ENCODE data around the gene SEMA3D.

SEMA3D gene

DNA sequence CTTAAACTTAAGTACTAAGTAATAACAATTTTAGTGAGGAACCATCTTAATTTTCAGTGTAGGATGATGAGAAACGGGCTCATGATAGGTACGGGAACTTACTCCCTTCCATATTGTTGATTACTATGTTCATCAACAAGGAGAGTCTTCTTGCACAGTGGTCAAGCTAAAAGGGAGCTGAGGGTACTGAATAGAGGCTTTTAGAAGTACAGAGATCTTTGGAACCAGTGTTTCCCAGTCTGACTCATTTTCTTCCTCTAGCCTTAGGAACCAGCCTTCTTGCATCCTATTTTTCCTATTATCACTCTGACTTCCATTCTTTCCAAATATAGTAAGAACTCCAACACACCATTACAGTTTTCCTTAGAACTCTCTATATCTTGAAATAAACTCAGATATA is 17.6 kb upstream of the SEMA3D start:
- no peak for DNase-seq
- no peaks in the 10 kb centered on the region for H3K4me1 Mint-ChIP-seq
- H3K27me3 Mint-ChIP-seq, result no peaks in the 10 kb centered on the region
- no peak overlapping the region for H3K4me3 Mint-ChIP-seq
- no peak overlapping the region for H3K27ac Mint-ChIP-seq
- no peaks in the 10 kb centered on the region for H3K36me3 Mint-ChIP-seq
- H3K9me3 Mint-ChIP-seq, result no peaks in the 10 kb centered on the region
- CTCF ChIA-PET, result no interaction called here

DNA sequence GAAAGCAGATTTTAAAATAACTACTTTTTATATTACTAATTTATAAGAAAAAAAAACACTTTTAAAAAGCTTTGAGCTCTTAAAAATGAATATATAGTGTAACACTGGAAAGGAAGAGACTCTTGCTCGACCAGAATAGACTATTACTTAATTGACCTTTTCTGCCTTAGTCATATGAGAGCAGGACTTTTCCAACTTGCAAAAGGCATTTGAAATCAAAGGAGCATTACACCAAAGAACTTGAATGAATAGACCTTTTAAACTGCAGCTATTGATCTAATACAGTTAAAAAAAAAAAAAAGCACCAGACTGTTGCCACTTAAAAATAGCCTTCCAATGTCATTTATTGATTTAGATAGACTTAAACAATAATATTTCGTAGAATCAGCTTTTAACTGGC is 17.2 kb upstream of the SEMA3D start:
- Mint-ChIP-seq H3K9me3 (no peaks in the 10 kb centered on the region), H3K36me3 (no peaks in the 10 kb centered on the region), H3K4me3 (no peak overlapping the region), H3K27me3 (no peaks in the 10 kb centered on the region), H3K4me1 (no peaks in the 10 kb centered on the region), H3K27ac (no peak overlapping the region)
- DNase-seq, result no peak
- CTCF ChIA-PET, result no interaction called here

DNA sequence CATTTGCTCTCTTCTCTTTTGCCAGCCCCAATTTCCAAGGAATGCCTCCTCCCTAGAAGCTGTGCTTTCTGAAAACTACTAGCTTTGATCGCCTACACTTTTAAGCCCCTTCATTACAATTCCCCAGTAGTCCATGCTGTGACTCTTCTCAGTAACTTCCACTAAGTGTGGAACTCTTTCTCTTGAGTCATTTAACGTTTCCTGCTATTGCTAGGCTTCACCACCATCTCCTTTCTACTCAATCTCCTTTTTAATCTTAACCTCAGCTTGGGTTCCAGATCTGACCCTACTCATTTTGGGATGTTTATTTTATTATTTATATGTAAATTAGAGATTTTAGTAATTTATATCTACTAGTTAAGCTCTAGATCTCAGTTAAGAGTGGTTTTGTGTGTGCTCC is 14.4 kb upstream of the SEMA3D start:
- no peaks in the 10 kb centered on the region for H3K9me3 Mint-ChIP-seq
- no peak overlapping the region for H3K4me3 Mint-ChIP-seq
- no peaks in the 10 kb centered on the region for H3K4me1 Mint-ChIP-seq
- H3K27me3 Mint-ChIP-seq, result no peaks in the 10 kb centered on the region
- no peak overlapping the region for H3K27ac Mint-ChIP-seq
- no peaks in the 10 kb centered on the region for H3K36me3 Mint-ChIP-seq
- CTCF ChIA-PET, result no interaction called here
- no peak for DNase-seq

DNA sequence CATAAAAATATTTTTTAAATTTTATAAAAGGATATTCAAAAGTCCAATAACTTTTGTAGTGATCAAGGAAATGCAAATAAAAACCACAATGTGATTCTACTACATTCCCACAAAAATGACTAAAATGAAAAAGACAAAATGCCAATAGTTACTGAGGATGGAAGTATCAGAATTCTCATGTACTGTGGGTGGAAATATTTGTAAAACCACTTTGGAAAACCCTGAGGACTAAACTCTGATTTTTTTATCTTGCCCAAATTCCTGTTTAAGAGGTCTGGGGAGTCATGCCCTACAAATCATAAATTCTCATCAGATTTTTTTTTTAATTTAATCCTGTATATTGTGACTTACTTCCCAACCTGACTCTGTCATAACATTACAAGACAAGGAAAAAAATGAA is 9.8 kb upstream of the SEMA3D start:
- H3K9me3 Mint-ChIP-seq, result no peaks in the 10 kb centered on the region
- no peak for DNase-seq
- CTCF ChIA-PET, result no interaction called here
- no peaks in the 10 kb centered on the region for H3K36me3 Mint-ChIP-seq
- no peaks in the 10 kb centered on the region for H3K4me1 Mint-ChIP-seq
- no peak overlapping the region for H3K27ac Mint-ChIP-seq
- H3K27me3 Mint-ChIP-seq, result no peaks in the 10 kb centered on the region
- no peak overlapping the region for H3K4me3 Mint-ChIP-seq

DNA sequence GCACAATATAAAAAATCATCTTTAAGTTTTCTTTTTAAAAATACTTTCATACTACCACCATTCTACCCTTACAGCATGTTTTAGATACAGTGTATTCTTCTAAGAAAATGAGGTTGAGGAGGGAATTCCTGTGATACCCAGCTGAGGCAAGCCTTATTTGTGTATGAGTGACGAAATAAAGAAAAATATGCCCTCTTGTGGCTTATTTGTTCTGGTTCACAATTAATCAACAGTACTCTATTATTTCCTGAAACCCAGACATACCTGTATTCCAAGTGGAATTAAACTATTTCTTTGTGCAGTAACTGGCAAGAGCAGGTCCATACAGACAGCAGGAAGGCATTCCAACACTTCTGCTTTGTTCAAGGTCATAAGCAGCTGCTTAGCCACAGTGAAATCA is 4.5 kb upstream of the SEMA3D start:
- H3K9me3 Mint-ChIP-seq, result no peaks in the 10 kb centered on the region
- no peak overlapping the region for H3K27ac Mint-ChIP-seq
- no peaks in the 10 kb centered on the region for H3K4me1 Mint-ChIP-seq
- no peaks in the 10 kb centered on the region for H3K36me3 Mint-ChIP-seq
- CTCF ChIA-PET, result no interaction called here
- no peak overlapping the region for H3K4me3 Mint-ChIP-seq
- H3K27me3 Mint-ChIP-seq, result peaks cover 14% of the 10 kb centered on the region
- no peak for DNase-seq

DNA sequence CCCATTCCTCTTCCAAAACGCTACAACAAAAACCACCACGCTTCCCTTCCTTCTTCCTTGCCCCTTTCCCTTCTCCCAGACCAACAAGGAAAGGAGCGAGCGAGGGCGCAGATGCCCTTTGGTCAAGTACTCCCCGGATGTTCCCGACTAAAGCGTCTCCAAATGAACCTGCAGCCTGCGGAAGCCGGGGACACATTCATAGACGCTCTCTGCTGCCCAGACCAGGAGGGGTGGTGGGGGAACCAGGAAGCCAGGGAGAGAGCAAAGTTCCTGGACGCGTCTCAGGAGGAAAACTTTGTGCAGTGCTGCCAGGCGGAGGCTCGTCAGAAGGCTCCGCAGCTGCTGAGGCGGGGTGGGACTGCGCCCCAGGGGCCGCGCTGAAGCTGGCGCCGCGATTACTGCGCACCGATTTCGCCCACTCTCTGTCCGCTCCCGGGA is 754 bp downstream of the SEMA3D start:
- Mint-ChIP-seq H3K4me1 (peaks cover 3% of the 10 kb centered on the region), H3K4me3 (no peak overlapping the region), H3K36me3 (no peaks in the 10 kb centered on the region), H3K27me3 (peaks cover 34% of the 10 kb centered on the region), H3K9me3 (no peaks in the 10 kb centered on the region), H3K27ac (no peak overlapping the region)
- no peak for DNase-seq
- CTCF ChIA-PET, result interaction anchor here (0.8 to 1.0 kb wide), 2 partner anchors 279 to 369 kb away, joined by 3 read pairs; no protein-coding TSS in a partner anchor

DNA sequence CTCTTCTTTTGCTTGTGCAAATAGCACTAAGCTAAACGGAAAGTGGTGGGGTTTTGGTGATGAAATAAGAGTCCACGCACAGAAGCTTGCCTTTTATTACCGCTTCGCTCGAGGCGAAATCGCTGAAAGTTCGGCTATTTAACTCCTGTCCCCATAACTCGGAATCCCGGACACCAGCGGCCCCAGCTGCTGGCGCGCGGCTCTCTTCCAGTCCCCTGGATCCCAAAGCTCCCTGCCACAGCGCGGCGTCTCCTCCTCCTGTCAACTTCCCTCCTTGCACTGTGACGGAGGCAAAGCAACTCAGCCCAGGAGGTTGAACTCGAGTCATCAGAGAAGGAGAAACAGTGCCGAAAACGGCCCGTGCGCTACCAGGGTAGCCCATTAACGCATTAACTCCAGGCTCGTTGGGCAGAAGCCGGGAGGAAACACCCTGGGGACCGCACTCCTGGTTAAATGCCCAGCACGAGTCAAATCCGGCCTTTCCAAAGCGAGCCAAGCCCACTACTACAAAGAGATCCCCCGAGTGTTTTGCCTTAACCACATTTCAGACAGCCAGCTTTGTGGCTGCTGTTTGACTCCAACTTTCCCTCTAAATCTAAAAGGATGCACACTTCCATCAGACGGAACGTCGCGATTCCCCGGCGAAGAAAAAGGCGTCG is 1.3 kb downstream of the SEMA3D start:
- Mint-ChIP-seq H3K4me3 (no peak overlapping the region), H3K27me3 (peaks cover 34% of the 10 kb centered on the region), H3K36me3 (no peaks in the 10 kb centered on the region), H3K9me3 (peaks cover 2% of the 10 kb centered on the region), H3K27ac (no peak overlapping the region), H3K4me1 (peaks cover 3% of the 10 kb centered on the region)
- CTCF ChIA-PET, result interaction anchor here (0.8 kb wide), 1 partner anchor 280 kb away, joined by 3 read pairs; no protein-coding TSS in a partner anchor
- DNase-seq, result no peak

DNA sequence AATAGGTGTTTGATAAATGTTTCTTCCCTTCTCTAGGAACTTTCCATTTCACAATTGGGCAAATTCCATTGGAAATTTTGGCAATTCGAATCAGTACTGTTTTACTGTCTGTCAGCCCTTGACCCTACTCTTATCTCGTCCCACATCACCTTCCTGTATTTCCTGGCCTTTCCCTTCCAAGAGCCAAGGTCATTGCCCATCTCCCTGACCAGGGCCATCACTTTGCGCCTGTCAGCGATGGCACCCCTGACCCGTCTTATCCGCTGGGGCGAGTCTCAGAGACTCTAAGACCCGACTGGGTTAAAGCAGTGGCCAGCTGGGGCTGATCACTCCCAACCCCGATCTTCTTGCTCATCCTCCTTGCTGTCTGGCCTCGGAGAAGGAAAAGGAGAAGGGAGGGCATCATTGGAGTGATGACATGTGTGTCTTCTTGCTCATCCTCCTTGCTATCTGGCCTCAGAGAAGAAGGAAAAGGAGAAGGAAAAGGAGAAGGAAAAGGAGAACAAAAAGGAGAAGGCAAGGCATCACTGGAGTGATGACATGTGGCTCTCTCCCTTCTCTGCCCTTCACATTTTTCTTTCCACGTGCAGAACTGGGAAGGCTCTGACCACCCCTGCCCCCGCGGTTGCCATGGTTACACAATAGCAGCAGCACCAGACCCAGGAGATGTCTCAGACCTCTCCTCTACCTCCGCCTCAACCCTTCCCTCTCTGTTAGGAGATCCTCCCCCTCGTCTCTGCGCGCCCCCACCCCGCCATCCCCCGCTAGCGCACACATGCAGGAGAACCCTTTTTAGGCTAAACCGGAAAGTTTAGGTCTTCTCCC is 2.0 kb downstream of the SEMA3D start:
- no peak for DNase-seq
- peaks cover 3% of the 10 kb centered on the region for H3K4me1 Mint-ChIP-seq
- H3K27me3 Mint-ChIP-seq, result peaks cover 34% of the 10 kb centered on the region
- H3K36me3 Mint-ChIP-seq, result no peaks in the 10 kb centered on the region
- H3K27ac Mint-ChIP-seq, result no peak overlapping the region
- peaks cover 7% of the 10 kb centered on the region for H3K9me3 Mint-ChIP-seq
- no peak overlapping the region for H3K4me3 Mint-ChIP-seq
- CTCF ChIA-PET, result no interaction called here

DNA sequence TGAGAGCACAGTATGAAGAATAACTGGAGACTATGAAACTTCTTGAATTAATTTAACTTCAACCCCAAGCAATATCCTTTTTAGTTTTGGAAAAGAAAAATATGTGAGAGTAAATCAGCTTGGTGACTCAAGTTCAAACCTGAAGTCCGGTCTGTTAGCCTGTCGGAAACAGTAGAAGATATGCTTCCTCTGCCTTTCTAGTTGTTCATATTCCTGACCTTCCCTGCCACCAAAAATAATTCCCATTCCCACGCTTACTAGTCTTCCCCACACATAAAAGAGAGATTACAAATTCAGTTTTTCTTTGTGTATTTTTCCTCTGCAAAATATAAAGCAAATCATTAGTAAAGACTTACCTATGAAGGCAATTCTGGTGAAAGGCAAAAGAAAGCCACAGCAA is 3.6 kb downstream of the SEMA3D start:
- DNase-seq, result no peak
- H3K36me3 Mint-ChIP-seq, result no peaks in the 10 kb centered on the region
- peaks cover 3% of the 10 kb centered on the region for H3K4me1 Mint-ChIP-seq
- CTCF ChIA-PET, result no interaction called here
- H3K9me3 Mint-ChIP-seq, result peaks cover 13% of the 10 kb centered on the region
- no peak overlapping the region for H3K4me3 Mint-ChIP-seq
- peaks cover 34% of the 10 kb centered on the region for H3K27me3 Mint-ChIP-seq
- no peak overlapping the region for H3K27ac Mint-ChIP-seq

DNA sequence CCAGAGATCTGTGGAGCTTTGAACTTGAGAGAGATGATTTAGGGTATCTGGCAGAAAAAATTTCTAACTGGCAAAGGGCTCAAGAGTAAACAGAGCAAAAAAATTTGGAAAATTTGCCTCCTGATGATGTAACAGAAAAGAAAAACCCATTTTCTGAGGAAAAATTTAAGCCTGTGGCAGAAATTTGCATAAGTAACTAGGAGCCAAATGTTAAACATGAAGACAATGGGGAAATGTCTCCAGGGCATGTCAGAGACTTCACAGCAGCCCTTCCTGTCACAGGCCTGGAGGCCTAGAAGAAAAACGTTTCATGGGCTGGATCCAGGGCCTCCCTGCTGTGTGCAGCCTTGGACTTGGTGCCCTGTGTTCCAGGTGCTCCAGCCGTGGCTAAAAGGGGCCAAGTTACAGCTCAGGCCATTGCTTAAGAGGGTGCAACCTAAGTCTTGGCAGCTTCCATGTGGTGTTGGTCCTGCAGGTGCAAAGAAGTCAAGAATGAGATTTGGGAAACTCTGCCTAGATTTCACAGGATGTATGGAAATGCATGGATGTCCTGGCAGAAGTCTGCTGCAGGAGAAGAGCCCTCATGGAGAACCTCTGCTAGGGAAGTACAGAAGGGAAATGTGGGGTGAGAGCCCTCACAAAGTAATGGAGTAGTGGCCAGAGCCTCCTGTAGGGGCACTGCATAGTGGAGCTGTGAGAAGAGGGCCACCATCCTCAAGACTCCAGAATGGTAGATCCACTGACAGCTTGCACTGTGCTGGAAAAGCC is 8.1 kb downstream of the SEMA3D start:
- peaks cover 16% of the 10 kb centered on the region for H3K9me3 Mint-ChIP-seq
- H3K27me3 Mint-ChIP-seq, result no peaks in the 10 kb centered on the region
- H3K4me1 Mint-ChIP-seq, result no peaks in the 10 kb centered on the region
- no peak overlapping the region for H3K27ac Mint-ChIP-seq
- DNase-seq, result no peak
- no peaks in the 10 kb centered on the region for H3K36me3 Mint-ChIP-seq
- no peak overlapping the region for H3K4me3 Mint-ChIP-seq
- CTCF ChIA-PET, result no interaction called here

DNA sequence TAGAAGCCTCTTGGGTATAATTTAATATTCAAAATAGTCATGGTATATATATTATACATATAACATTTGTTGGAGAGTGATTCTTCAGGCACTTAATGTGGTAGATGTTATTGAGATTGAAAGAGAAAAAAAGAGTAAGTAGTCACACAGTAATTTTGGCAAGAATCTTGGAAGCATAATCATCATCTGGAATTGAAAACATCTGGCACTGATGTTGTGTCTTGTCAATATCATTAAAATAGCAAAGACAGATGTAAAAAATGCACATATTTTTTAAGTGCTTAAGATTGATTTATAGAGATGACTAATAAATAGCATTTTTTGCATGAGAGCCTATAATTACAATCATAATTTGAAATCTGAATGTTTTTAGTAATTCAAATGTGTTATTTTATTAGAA is 9.5 kb downstream of the SEMA3D start:
- no peak overlapping the region for H3K4me3 Mint-ChIP-seq
- DNase-seq, result no peak
- H3K27me3 Mint-ChIP-seq, result no peaks in the 10 kb centered on the region
- H3K36me3 Mint-ChIP-seq, result no peaks in the 10 kb centered on the region
- CTCF ChIA-PET, result no interaction called here
- no peaks in the 10 kb centered on the region for H3K4me1 Mint-ChIP-seq
- peaks cover 16% of the 10 kb centered on the region for H3K9me3 Mint-ChIP-seq
- no peak overlapping the region for H3K27ac Mint-ChIP-seq

DNA sequence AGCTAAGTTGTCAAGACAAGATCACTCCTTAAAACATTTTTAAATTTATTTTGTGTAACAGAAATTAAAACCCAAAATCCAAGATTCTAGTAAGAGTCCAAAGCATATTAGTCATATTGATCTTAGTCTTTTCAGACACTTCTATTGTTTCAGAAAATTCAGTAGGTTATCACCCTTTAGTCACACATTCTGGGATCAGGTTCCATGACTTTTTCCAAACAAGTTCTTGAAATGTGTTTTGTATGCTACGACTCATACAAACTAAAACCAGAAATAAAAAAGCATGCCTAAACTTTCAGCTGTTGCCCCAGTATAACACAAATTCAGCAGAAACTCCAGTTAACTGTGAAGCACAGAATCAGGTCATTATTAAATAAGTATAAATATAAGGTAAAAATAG is 10.7 kb downstream of the SEMA3D start:
- H3K36me3 Mint-ChIP-seq, result no peaks in the 10 kb centered on the region
- CTCF ChIA-PET, result no interaction called here
- peaks cover 16% of the 10 kb centered on the region for H3K9me3 Mint-ChIP-seq
- no peak overlapping the region for H3K27ac Mint-ChIP-seq
- H3K27me3 Mint-ChIP-seq, result no peaks in the 10 kb centered on the region
- DNase-seq, result no peak
- H3K4me1 Mint-ChIP-seq, result no peaks in the 10 kb centered on the region
- no peak overlapping the region for H3K4me3 Mint-ChIP-seq

DNA sequence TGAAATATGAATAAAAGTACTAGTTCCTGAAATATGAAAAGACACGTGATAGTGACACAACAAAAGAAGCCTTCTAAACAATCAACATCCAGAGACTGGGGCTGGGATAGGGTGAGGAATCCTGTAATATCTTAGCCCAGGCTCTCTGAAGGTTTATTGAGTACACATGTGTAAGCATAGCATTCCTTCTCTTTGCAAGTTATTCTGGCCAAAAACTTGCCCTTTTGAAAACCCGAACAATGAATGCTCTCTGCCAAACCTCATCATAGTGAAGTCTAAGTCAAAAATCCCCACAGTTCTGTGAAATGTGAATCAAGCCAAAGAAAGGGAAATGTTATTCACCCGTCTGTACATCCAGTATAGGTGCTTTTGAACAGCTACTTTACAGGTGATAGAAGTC is 11.6 kb downstream of the SEMA3D start:
- Mint-ChIP-seq H3K27ac (no peak overlapping the region), H3K36me3 (no peaks in the 10 kb centered on the region), H3K4me3 (no peak overlapping the region), H3K9me3 (peaks cover 13% of the 10 kb centered on the region), H3K27me3 (no peaks in the 10 kb centered on the region), H3K4me1 (no peaks in the 10 kb centered on the region)
- CTCF ChIA-PET, result no interaction called here
- DNase-seq, result no peak

DNA sequence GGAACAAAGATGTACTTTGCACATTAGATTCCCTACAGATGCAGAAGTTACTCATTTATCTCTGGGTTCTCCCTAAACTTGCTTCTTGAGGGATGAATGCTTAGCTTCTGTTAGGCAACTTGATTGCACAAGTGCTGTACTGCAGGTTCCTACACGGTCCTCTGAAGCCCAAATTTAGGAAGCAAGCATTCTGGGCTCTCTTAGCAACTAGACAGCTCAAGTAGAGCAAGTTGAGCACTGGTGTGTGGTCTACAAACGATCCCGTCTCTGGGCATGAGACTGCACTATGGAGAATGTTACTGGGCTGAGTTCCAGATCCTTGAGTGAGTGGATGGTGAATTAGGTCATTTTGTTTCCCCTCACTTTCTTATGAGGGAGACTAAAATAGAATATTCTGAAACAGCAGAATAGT is 14.3 kb downstream of the SEMA3D start:
- Mint-ChIP-seq H3K36me3 (no peaks in the 10 kb centered on the region), H3K4me3 (no peak overlapping the region), H3K27ac (no peak overlapping the region), H3K27me3 (no peaks in the 10 kb centered on the region), H3K4me1 (no peaks in the 10 kb centered on the region), H3K9me3 (peaks cover 2% of the 10 kb centered on the region)
- no peak for DNase-seq
- CTCF ChIA-PET, result no interaction called here

DNA sequence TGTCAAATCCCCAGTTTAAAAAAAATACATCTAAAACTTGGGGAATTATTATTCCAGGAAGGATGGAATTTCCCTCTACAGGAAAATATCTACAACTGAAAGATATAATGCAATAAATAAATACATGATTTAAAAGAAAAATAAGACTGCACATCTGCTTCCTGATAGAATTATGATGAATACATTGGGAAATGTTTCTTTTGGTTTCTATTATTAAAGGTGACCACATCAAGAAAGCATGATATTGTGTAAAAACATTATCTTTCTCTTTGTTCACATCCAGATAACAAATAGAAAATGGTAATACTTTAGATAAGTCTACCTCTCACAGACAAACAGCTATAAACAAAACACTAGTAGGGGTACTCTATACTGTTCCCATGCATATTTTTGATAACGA is 19.2 kb downstream of the SEMA3D start:
- Mint-ChIP-seq H3K9me3 (no peaks in the 10 kb centered on the region), H3K4me3 (no peak overlapping the region), H3K36me3 (no peaks in the 10 kb centered on the region), H3K27ac (no peak overlapping the region), H3K4me1 (no peaks in the 10 kb centered on the region), H3K27me3 (no peaks in the 10 kb centered on the region)
- CTCF ChIA-PET, result no interaction called here
- DNase-seq, result no peak
